Amniotic epithelial cell (primary cell): ENCODE measurements around the gene KIAA2012.

ENCODE experiments used
- DNase-seq: peaks from one replicate; pipeline ENCODE4 v3.0.0-alpha.2; 2010; ENCODE audit warnings: low read depth

Gene KIAA2012

DNA sequence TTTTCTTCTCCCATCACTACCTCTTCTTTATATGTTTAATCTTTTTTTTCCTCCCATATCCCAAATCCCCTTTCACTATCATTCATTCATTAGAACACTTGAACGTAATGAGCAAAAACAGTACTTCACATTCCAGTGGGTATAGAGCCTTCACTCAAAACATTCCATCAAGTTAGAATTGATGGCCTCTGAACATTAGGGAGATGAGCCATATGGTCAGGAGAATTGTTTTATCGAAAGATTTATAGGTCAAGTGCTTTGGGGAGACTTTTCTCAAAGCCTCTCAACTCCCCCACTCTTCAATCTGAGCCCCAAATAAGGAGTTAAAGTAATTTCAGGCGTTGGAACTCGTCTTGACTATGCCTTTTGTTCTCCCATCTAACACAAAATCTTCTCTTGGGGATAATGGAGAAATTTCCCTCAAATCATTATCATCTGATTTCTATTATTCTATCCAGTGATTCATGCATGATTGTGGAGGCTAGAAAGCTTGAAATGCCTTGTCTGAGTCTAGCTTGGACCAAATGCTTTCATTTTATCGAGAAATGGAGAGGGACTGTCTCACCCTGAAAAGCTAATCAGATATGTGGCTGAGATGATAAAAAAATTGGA is 79.2 kb downstream of the KIAA2012 start:
- peak; percentile 62 for DNase-seq

DNA sequence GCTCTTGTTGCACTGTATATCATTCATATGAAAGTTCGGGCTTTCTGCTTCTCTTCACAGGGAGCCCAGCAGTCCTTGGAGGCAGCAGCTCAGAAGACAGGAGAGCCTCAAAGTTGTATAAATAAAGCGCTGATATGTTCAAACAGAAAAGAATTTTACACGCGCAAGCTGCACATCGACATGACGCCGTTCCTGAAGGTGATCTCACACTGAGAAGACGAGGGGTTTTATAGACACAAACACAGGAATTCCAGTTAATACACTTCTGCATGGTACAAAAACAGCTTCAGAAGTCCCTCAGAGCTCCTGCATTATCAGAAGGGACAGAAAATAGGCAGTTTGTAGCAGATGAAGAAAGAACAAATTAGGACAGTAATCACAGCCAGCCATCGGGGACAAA is 81.6 kb downstream of the KIAA2012 start:
- DNase-seq = no peak

DNA sequence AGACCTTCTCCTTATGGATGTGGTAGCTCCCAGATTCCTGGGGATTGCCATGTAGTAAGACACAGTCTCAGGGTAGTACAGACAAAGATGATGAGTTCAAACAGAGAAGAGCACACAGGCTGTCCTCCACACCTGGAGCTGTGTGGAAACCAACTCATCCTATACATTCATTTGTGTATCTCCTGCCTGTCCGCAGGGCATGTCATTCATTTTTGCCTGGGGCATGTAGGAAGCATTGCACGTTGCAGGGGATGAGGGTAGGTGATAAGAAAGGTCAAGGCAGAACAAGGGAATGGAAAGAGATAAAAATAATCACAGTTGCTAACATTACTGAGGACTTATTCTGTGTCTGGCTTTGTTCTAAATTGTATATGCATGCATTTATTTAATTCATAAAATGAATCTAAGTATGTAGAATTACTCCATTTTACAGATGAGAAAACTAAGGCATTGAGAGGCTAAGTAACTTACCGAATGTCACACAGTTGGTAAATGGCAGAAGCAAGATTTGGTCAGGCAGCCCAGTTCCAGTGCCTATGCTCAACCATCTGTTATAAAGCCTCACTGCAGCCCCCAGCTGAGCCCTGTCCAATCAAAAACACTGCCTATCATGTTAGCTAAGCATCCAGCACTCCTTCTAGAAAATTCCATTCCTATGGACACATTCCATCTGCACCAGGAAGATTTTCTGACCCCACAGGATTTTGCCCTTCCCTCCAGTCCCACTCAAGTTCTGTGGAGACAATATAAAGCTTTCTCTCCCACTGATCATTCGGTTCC is 84.3 kb downstream of the KIAA2012 start:
- DNase-seq = no peak

- DNase-seq = peak; percentile 56
These were observed 85.7 kb downstream of the KIAA2012 start for GRCh38 chr2:202158796-202159195.

DNA sequence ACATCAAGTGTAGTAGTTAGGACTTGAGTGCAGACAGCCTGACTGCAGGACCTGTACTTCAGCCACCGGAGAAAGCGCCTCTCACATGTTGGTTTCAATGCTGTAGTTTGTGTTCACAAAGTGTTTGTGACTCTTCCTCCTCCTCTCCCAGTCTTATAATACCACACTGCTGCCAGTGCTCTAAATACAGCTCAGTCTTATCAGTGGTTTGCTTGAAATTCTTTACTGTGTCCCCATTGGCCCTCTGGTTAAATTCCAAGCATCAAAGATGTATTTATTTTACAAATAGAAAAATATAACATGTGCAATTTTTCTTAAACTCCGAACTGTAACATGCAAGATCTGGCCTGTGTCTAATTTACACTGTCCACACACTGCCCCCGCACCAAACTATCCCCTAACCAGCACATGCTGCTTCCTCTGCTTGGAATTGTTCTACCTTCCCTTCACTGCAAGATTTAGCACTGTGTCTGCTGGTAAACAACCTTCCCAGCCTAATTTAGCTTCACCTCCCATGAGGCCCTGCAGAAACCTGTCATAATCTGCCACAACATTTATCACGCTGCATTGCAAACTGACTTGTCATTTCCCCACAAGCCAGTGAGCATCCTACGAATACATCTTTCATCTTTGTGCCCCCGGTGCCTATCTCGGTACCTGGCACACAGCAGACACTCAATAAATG is 88.2 kb downstream of the KIAA2012 start:
- peak; percentile 99 for DNase-seq

DNA sequence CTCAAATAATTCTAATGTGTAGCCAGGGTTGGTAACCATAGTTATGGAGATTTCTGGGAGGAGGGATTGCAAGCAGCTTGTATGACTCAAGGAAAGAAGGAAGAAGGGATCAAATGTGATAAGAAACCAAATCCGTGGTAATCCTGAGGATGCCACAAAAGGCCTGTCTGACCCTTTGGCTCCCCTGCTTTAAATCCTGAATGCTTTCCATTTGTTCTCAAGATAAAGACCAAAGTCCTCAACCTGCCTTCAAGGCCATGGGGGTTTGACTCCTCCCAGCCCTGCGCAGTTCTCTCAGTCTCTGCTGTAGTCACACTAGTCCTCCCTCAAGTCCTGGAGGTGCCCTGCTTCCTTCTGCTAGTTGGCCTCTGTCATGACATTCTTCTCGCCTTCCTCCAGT is 91.4 kb downstream of the KIAA2012 start:
- DNase-seq = peak; percentile 97

GRCh38 chr2:202165208-202165607 is 92.2 kb downstream of the KIAA2012 start:
- no peak for DNase-seq

GRCh38 chr2:202165945-202166344 is 92.9 kb downstream of the KIAA2012 start:
- peak; percentile 82 for DNase-seq

GRCh38 chr2:202169131-202169530 is 96.1 kb downstream of the KIAA2012 start:
- DNase-seq = no peak

DNA sequence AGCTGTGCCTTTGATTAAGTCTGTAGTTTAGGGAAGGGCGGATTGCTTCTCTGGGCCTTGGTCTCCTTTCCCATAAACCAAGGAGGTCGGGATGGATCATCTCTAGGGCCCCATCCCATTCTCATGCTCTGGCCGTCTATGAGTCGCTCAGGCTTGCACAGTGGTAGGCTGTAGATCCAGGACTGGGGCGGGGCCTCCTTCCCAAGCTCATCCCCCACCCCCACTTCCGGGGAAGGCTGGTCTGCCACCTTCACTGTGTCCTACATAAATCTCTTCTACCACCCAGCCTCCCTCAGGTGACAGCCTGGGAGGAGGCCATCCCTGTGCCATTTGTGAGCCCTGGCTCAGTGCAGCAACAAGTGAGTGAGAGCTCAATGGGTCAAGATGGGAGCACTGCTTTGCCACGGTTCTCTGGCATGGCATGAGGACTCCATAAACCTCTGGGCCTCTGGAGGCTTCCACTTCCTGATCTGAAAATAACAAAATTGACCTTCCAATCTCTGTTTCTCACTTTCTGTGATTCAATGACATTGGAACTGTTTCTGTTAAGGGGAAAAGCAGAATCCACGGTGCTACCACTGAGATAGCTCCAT is 96.9 kb downstream of the KIAA2012 start:
- DNase-seq = no peak

- DNase-seq = no peak
These were observed 98.3 kb downstream of the KIAA2012 start for GRCh38 chr2:202171241-202171825.

GRCh38 chr2:202172439-202173211 is 99.6 kb downstream of the KIAA2012 start:
- peak; percentile 42 for DNase-seq

DNA sequence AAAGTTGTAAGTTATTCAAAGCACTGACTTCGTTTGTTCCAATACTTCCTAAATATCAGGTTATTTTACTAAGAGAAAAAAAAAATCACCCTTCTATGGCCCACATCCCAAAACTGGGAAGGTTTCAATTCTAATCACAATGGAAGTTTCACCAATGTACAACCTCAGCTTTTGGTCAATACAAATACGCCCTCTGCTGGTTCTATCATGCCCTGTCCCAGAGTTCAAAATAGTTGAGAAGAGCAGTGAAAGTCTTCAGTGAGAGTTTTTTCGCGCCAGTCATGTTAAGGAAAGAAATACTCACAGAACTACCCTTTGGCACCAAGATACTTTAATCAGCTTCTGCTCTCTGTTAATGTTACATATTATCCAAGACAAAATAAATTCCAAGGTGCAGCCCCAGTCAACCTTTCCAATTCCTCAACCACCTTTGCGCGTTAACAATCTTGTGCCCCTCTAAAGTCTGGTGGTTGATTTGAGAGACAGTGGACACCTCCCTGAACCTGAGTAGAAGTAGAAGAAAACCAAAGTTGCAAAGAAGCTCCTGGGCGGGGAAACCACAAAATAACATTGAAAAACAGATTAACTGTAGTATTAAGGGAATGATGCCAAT is 105.4 kb downstream of the KIAA2012 start:
- DNase-seq = peak; percentile 64

DNA sequence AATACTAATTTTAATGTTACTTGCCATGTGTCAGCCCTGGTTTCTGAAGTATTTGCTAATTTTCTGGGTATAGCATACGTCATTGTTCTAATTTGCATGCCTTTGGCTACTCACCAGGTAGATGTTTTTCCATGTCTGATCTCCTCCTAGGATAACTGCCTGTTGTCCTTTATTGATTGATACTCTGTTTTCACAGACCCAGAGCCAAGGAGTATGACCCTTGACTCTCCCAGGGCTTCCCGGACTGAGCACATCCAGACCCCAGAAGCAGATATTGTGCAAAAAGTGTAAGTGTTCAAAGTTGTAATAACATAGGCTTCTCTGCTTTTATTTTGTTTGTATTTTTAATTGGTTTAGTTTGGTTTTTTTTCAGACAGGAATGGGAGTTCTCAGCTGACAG is 111.5 kb downstream of the KIAA2012 start:
- no peak for DNase-seq

DNA sequence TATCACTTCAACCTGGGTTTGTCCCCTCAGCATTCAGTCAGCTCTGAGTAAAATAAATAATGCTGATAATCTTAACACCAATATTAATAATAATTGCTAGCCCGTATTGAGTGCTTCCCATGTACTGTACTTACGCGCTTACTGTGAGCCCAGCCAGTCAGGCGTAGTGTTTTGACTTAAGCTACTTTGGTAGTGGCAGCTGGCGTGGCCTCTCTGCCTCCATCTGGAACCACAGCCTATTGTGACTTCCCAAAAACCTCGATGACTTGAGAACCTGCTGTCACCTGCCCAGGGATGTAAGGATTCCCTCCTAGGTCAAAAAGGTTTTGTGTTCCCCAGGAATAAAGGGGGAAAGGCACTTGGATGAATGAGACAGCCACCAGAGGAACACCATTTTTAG is 112.1 kb downstream of the KIAA2012 start:
- no peak for DNase-seq

GRCh38 chr2:202186641-202187202 is 113.7 kb downstream of the KIAA2012 start:
- DNase-seq = no peak

DNA sequence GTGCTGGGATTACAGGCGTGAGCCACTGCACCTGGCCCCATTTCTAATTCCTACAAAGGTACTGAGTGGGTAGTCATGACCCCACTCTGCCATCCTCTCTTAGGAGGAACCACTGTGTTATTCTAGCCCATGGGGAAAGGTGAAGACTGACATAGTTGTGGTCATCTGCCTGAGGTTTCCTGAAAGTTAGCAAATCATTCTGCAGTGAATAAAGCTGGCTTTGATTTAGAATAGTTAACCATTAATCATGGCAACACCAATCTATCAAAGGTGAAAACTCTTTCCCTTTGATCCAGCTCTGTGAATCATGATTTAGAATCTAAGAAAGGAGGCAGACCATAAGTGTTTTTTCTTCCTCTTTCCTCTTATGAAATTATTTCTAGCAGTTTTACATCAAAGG is 114.5 kb downstream of the KIAA2012 start:
- no peak for DNase-seq

DNA sequence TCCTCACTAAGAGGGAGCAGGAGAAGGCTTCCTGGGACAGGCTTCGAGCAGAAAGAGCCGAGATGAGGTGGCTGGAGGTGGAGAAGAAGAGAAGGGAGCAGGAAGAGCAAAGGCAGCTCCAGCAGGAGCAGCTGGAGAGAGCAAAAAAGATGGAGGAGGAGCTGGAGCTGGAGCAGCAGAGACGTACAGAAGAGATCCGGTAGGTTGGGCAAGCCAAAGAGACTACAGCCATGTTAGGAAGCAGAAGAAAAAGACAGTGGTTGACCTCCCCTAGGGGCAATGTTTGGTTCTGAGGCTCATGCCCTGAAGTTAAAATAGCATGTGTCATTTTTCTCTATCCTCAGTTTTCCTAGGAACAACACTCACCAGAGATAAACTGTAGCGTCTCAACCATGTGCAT is 120.2 kb downstream of the KIAA2012 start:
- DNase-seq = no peak

GRCh38 chr2:202193881-202194353 is 120.9 kb downstream of the KIAA2012 start:
- peak; percentile 8 for DNase-seq

DNA sequence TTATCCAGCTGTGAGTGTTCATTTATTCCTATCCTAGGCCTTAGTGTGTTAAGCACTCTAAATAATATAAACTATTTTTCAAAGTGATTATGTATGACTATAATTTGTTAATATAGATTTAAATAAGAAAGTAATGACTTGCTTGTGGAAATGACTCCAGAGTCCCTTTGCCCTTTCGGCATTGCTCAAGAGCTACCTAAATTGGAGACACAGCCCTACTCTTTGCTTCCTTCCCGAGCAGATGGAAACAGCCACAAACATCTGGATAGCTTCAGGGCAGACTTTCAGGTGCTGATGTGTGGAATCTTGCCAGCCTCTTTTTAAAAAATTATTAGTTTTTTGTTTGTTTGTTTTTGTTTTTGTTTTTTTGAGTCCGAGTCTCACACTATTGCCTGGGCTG is 121.4 kb downstream of the KIAA2012 start:
- DNase-seq = no peak

DNA sequence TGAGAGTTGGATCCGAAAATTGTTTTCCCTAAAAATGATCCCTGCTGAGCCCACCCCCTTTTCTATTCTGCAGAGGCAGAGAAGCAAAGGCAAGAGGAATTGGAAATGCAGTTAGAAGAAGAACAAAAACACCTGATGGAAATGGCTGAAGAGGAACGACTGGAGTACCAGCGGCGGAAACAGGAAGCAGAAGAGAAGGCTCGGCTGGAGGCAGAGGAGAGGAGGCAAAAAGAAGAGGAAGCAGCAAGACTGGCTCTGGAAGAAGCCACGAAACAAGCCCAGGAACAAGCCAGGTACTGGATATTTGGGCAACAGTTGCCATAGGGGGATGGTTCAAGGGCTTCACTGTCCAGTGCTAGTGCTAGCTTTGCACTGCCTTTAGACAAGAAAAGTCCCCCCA is 123.7 kb downstream of the KIAA2012 start:
- no peak for DNase-seq
